Caki2 (cell line): ENCODE results near the gene WASHC4. TPM values are rescaled to one million over a fixed set of nuclear protein-coding genes. Genes with fewer than 3 reads are reported as not detected.

ENCODE experiments used
- total RNA-seq: library from RNA; depleted of rRNA; stranded (reverse); fragments of >200 nt; shearing (Covaris generic); gene quantifications from 2 replicates; pipeline ENCODE4 v1.2.3, GENCODE V29; 2014; ENCODE audit warnings: low replicate concordance; rRNA removed

The WASHC4 gene
- total RNA-seq, 1 experiment from 2014 or later: 13.7 TPM

Other genes starting within 250 kb of the WASHC4 start
- gene SLC41A2, start 149.4 kb upstream of the WASHC4 start, total RNA-seq: 29.6 and 46.6 TPM in 2 replicates
- 0.61 and 14.5 TPM in 2 replicates for gene NOPCHAP1, start 121.4 kb upstream of the WASHC4 start, total RNA-seq
- 1.2 and 1.3 TPM in 2 replicates for gene ALDH1L2, start 23.3 kb upstream of the WASHC4 start, total RNA-seq
- gene APPL2, start 128.4 kb downstream of the WASHC4 start, total RNA-seq: 4.2 and 10.7 TPM in 2 replicates
- gene C12orf75, start 223.0 kb downstream of the WASHC4 start, total RNA-seq: 195 and 222 TPM in 2 replicates